Neural progenitor cell (in vitro differentiated cells): Measurements from ENCODE around the gene CDK5RAP2.

Experiments used
- EZH2 ChIP-seq: fragments of 200-600 bp; sonication (generic); IDR thresholded peaks from 2 replicates; pipeline ENCODE4 v1.6.1; 2017; ENCODE audit warnings: antibody characterized with exemption, mild to moderate bottlenecking, moderate library complexity
- EZH2phosphoT487 ChIP-seq: fragments of 200-600 bp; sonication (generic); IDR thresholded peaks from 2 replicates; pipeline ENCODE4 v1.6.1; 2017; ENCODE audit warnings: antibody characterized with exemption
- TF ChIP-seq, protein P1 (sequence below): fragments of 200-600 bp; sonication (generic); IDR thresholded peaks from 2 replicates; pipeline ENCODE4 v1.5.1; 2017; ENCODE audit warnings: antibody characterized with exemption, mild to moderate bottlenecking

DNA sequence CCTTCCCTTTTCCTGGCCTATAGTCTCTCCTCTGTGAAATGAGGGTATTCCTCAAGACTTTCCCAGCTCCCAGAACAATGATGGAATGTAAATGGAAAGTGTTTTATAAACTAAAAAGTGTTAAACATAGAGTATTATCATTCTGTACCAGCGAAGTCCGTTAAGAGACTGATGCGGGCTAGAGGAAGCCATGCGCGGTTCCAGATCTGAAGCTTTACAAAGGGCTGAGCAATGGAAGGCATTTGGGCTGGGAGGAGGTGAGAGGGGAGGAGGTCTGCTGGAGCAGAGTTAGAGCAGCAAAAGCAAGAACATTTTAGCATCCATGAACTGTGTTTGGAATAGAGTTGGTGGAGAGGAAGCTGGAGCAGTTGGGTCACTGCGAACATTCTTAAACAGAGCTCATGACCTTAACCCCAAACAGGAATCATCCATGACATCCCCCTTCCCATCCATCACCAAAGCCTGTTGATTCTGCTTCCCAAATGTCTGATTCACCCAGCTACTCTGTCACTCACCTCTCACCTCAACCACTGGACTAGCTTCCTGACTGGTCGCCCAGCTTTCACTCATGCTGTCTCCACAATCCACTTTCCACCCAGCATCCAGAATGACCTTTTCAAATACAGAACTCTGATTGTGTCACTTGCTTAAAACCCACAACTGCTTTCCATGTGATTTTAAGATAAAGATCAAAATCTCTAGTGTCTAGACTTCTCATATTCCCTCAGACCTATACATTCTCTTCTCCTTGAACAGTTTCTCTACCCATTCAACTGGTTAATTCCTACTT is 37.1 kb downstream of the CDK5RAP2 start:
- TF ChIP-seq, protein P1, sequence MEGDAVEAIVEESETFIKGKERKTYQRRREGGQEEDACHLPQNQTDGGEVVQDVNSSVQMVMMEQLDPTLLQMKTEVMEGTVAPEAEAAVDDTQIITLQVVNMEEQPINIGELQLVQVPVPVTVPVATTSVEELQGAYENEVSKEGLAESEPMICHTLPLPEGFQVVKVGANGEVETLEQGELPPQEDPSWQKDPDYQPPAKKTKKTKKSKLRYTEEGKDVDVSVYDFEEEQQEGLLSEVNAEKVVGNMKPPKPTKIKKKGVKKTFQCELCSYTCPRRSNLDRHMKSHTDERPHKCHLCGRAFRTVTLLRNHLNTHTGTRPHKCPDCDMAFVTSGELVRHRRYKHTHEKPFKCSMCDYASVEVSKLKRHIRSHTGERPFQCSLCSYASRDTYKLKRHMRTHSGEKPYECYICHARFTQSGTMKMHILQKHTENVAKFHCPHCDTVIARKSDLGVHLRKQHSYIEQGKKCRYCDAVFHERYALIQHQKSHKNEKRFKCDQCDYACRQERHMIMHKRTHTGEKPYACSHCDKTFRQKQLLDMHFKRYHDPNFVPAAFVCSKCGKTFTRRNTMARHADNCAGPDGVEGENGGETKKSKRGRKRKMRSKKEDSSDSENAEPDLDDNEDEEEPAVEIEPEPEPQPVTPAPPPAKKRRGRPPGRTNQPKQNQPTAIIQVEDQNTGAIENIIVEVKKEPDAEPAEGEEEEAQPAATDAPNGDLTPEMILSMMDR: no peak
- TF ChIP-seq EZH2phosphoT487 (no peak), EZH2 (no peak)
